K562 (cell line): ENCODE results near the gene NRSN2. TPM values are rescaled to one million over a fixed set of nuclear protein-coding genes. Genes with fewer than 3 reads are reported as not detected.

Experiments used
- CBFB ChIP-seq: sonication (generic); formaldehyde crosslinking; IDR thresholded peaks from 2 replicates; pipeline ENCODE4 v1.4.0; 2020; ENCODE audit warnings: mild to moderate bottlenecking, missing genetic modification reagents
- CHD2 ChIP-seq: IDR thresholded peaks from 2 replicates; pipeline ENCODE4 v1.6.1; 2011; ENCODE audit warnings: low read depth, low read length
- HDGF ChIP-seq: fragments of 450-650 bp; IDR thresholded peaks from 2 replicates; pipeline ENCODE4 v1.6.1; 2016
- HNRNPL ChIP-seq: fragments of 200-400 bp; formaldehyde crosslinking; IDR thresholded peaks from 2 replicates; pipeline ENCODE4 v1.6.1; 2017; ENCODE audit warnings: low read depth, mild to moderate bottlenecking, low read length
- JUN ChIP-seq, 2 experiments: sonication (generic) in 1 of 2; formaldehyde crosslinking in 1 of 2; IDR thresholded peaks; 2 replicates each; pipeline versions ENCODE4 v1.6.1 to v1.8.0; 2012 to 2022; ENCODE audit warnings: borderline replicate concordance in 2 of 2, mild to moderate bottlenecking in 2 of 2, improper control_type of control experiment in 1 of 2, low read depth in 1 of 2, low read length in 1 of 2, missing genetic modification reagents in 1 of 2
- MTA3 ChIP-seq: fragments of 450-650 bp; formaldehyde crosslinking; IDR thresholded peaks from 2 replicates; pipeline ENCODE4 v1.6.1; 2017; ENCODE audit warnings: mild to moderate bottlenecking, borderline replicate concordance
- NCOR1 ChIP-seq: fragments of 450-650 bp; IDR thresholded peaks from 2 replicates; pipeline ENCODE4 v1.6.1; 2016; ENCODE audit warnings: mild to moderate bottlenecking, moderate library complexity
- PHTF2 ChIP-seq: fragments of 250-450 bp; sonication (Bioruptor Pico); IDR thresholded peaks from 2 replicates; pipeline ENCODE4 v1.5.0; 2021; ENCODE audit warnings: mild to moderate bottlenecking
- POLR2H ChIP-seq: IDR thresholded peaks from 2 replicates; pipeline ENCODE4 v1.6.1; 2016; ENCODE audit warnings: missing genetic modification characterization, low read depth, mild to moderate bottlenecking, control low read depth, missing compliant biosample characterization, moderate library complexity
- RBM34 ChIP-seq: fragments of 200-400 bp; formaldehyde crosslinking; IDR thresholded peaks from 2 replicates; pipeline ENCODE4 v1.6.1; 2018; ENCODE audit warnings: low read length, borderline replicate concordance; ENCODE audit not compliant: insufficient read depth
- SUPT5H ChIP-seq: fragments of 450-650 bp; IDR thresholded peaks from 2 replicates; pipeline ENCODE4 v1.6.1; 2016
- TEAD1 ChIP-seq, 2 experiments: fragments of 450-650 bp in 1 of 2; sonication (generic) in 1 of 2; formaldehyde crosslinking; IDR thresholded peaks; 2 replicates each; pipeline versions ENCODE4 v1.4.0 to v1.8.0; 2020 to 2022; ENCODE audit warnings: mild to moderate bottlenecking in 2 of 2, missing genetic modification reagents in 1 of 2
- TGIF2 ChIP-seq: sonication (generic); formaldehyde crosslinking; IDR thresholded peaks from 2 replicates; pipeline ENCODE4 v1.8.1; 2022; ENCODE audit warnings: mild to moderate bottlenecking, missing genetic modification reagents, moderate library complexity
- ZNF263 ChIP-seq: sonication (generic); formaldehyde crosslinking; IDR thresholded peaks from 2 replicates; pipeline ENCODE4 v1.8.0; 2022; ENCODE audit warnings: mild to moderate bottlenecking, missing genetic modification reagents, borderline replicate concordance
- polyA plus RNA-seq, 8 experiments: library from polyadenylated mRNA; depleted of rRNA in 4 of 8; stranded (reverse) in 5 of 8; unstranded in 3 of 8; fragments of >200 nt; fragmentation: Nextera tagmentation in 2 of 8; fragmentation: Illumina TruSeq in 1 of 8; extraction: Ambion mirVana in 2 of 8; extraction: Trizol in 1 of 8; gene quantifications; 2 replicates each; pipeline versions ENCODE4 v1.2.1 to v1.2.3, GENCODE V29; 2011 to 2014; ENCODE audit warnings: inconsistent platforms in 1 of 8, missing spikeins in 1 of 8
- total RNA-seq, 7 experiments: library from RNA; depleted of rRNA in 6 of 7; stranded (reverse); fragments of >200 nt in 6 of 7; fragmentation: Illumina TruSeq in 2 of 7; extraction: Trizol in 2 of 7; gene quantifications; 2 replicates each; pipeline versions ENCODE4 v1.2.1 to v1.2.3, GENCODE V29; 2011 to 2021; ENCODE audit warnings: low replicate concordance in 1 of 7
- TF ChIP-seq, protein P1 (sequence below): fragments of 450-650 bp; IDR thresholded peaks from 2 replicates; pipeline ENCODE4 v1.6.1; 2018; ENCODE audit not compliant: partially characterized antibody
- TF ChIP-seq, protein P2 (sequence below): sonication (generic); formaldehyde crosslinking; IDR thresholded peaks from 2 replicates; pipeline ENCODE4 v1.8.0; 2023; ENCODE audit warnings: missing genetic modification reagents, mild to moderate bottlenecking, borderline replicate concordance

The NRSN2 gene
- total and polyA plus RNA-seq, 9 of the 15 experiments (the other 6 are each of a cell fraction or from before 2014, with no cell fraction given) = 7.5 to 29.7 (median 11.1) TPM

- TF ChIP-seq JUN (IDR thresholded peaks at IDR 0.05; ENCODE audit: borderline replicate concordance, low read depth, low read length) = peak; percentile 48; the same call in 1 of the 2 replicates
- peak; percentile 94; the same call in 1 of the 2 replicates for TF ChIP-seq JUN (CRISPR knock-in tag; IDR thresholded peaks at IDR 0.05; ENCODE audit: borderline replicate concordance)
- TF ChIP-seq MTA3 = peak; percentile 81
- TF ChIP-seq, protein P1, sequence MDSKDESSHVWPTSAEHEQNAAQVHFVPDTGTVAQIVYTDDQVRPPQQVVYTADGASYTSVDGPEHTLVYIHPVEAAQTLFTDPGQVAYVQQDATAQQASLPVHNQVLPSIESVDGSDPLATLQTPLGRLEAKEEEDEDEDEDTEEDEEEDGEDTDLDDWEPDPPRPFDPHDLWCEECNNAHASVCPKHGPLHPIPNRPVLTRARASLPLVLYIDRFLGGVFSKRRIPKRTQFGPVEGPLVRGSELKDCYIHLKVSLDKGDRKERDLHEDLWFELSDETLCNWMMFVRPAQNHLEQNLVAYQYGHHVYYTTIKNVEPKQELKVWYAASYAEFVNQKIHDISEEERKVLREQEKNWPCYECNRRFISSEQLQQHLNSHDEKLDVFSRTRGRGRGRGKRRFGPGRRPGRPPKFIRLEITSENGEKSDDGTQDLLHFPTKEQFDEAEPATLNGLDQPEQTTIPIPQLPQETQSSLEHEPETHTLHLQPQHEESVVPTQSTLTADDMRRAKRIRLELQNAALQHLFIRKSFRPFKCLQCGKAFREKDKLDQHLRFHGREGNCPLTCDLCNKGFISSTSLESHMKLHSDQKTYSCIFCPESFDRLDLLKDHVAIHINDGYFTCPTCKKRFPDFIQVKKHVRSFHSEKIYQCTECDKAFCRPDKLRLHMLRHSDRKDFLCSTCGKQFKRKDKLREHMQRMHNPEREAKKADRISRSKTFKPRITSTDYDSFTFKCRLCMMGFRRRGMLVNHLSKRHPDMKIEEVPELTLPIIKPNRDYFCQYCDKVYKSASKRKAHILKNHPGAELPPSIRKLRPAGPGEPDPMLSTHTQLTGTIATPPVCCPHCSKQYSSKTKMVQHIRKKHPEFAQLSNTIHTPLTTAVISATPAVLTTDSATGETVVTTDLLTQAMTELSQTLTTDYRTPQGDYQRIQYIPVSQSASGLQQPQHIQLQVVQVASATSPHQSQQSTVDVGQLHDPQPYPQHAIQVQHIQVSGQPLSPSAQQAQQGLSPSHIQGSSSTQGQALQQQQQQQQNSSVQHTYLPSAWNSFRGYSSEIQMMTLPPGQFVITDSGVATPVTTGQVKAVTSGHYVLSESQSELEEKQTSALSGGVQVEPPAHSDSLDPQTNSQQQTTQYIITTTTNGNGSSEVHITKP = peak; percentile 83
- no peak for TF ChIP-seq CBFB (CRISPR knock-in tag)
- peak in 1 of 2 experiments; percentile 84; a peak in 1 of 4 replicates for TF ChIP-seq TEAD1 (CRISPR knock-in tag; IDR thresholded peaks at IDR 0.05)
- TF ChIP-seq ZNF263 (CRISPR knock-in tag) = peak; percentile 58; the same call in 1 of the 2 replicates
- TF ChIP-seq POLR2H (tag) = no peak
- peak; percentile 60 for TF ChIP-seq SUPT5H
- peak; percentile 94; the same call in 1 of the 2 replicates for TF ChIP-seq TGIF2
- TF ChIP-seq NCOR1 = peak; percentile 32; the same call in 1 of the 2 replicates
- no peak for TF ChIP-seq CHD2
- no peak for TF ChIP-seq HDGF
- no peak for TF ChIP-seq PHTF2
- peak; percentile 97 for TF ChIP-seq HNRNPL
- TF ChIP-seq RBM34 = 0 out of 2 replicates have a peak, but pooled peaks have one; percentile 42
- TF ChIP-seq, protein P2, sequence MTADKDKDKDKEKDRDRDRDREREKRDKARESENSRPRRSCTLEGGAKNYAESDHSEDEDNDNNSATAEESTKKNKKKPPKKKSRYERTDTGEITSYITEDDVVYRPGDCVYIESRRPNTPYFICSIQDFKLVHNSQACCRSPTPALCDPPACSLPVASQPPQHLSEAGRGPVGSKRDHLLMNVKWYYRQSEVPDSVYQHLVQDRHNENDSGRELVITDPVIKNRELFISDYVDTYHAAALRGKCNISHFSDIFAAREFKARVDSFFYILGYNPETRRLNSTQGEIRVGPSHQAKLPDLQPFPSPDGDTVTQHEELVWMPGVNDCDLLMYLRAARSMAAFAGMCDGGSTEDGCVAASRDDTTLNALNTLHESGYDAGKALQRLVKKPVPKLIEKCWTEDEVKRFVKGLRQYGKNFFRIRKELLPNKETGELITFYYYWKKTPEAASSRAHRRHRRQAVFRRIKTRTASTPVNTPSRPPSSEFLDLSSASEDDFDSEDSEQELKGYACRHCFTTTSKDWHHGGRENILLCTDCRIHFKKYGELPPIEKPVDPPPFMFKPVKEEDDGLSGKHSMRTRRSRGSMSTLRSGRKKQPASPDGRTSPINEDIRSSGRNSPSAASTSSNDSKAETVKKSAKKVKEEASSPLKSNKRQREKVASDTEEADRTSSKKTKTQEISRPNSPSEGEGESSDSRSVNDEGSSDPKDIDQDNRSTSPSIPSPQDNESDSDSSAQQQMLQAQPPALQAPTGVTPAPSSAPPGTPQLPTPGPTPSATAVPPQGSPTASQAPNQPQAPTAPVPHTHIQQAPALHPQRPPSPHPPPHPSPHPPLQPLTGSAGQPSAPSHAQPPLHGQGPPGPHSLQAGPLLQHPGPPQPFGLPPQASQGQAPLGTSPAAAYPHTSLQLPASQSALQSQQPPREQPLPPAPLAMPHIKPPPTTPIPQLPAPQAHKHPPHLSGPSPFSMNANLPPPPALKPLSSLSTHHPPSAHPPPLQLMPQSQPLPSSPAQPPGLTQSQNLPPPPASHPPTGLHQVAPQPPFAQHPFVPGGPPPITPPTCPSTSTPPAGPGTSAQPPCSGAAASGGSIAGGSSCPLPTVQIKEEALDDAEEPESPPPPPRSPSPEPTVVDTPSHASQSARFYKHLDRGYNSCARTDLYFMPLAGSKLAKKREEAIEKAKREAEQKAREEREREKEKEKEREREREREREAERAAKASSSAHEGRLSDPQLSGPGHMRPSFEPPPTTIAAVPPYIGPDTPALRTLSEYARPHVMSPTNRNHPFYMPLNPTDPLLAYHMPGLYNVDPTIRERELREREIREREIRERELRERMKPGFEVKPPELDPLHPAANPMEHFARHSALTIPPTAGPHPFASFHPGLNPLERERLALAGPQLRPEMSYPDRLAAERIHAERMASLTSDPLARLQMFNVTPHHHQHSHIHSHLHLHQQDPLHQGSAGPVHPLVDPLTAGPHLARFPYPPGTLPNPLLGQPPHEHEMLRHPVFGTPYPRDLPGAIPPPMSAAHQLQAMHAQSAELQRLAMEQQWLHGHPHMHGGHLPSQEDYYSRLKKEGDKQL (CRISPR knock-in tag) = no peak
Observed at GRCh38 chr20:324177-325044, 22.5 kb upstream of the NRSN2 start (continued).
